CD4-positive, alpha-beta T cell treated with Interleukin-1 beta for 1 hour (primary cell): ENCODE data around the gene ARHGEF7.

Source experiments
- DNase-seq, 2 donors: peaks; one replicate each; pipeline ENCODE4 v3.0.0-alpha.2; 2020 to 2022

The ARHGEF7 gene

DNA sequence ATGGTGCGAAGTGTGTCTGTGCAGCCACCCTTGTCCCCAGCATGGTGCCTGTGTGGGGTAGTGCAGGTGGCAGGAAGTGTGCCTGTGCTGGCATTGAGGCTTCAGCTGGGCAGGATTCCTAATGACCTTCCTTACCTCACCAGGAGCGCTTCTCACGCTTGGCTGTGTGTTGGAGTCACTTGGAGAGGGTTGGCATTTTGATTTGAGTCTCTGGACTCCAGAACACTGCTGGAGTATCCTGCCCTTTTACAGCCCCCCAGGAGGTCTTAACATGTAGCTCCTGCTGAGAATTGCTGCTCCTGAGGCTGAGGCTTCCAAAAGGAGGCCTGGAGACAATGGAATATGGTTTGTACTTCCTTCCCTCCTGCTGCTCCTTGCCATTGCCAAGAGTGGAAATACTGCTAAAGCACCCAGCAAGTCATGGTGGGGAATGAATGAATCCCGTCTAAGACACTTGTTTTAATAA lies 87.1 kb downstream of the ARHGEF7 start:
- DNase-seq, result no peak

DNA sequence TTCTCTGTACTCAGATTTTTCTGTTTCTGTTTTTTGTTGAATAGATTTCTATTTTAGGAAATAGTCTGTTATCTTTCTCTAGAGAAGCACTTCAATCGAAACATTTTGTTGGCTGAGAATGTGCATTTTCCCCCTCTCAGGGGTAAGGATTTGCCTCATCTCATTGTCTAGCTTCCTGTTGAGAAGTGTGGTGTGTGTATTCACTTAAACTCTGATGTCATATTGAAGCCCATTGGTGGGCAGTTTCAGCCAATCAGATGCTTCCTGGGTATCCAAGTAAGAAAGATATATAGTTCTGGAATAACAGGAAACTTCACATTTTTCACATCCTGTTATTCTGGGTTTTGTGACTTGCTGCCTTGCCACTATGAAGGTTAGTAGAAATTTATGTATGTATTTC lies 87.6 kb downstream of the ARHGEF7 start:
- DNase-seq, result peak; percentile 26 to 30

DNA sequence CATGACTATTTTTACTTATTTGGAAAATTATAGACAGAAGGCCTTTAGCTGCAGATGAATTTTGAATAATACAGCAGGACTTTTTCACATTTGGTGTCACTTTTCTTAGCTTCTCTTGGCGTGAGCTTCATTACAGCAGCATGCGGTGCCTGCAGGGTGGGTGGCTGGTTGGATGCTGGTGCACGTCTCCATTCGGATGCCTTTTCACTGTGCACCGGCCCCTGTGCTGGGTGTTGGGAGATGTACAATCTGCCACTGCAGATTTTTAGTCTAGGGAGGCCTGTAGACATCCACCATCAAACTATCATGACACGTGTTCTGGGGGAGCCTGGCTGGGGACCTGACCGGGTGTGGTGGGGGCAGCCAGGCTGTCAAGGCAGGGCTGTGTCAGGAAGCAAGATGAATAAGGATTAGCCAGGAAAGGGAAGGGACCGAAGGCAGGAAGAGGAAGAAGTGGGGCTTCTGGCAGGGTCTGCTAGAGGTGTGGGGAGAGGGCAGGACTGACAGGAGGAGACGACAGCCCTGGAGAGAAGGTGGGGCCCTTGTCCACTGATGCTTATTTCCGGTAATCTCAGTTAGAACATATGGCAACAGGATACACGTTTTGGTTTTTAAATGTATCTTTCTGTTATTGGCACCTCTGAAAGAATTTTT lies 88.8 kb downstream of the ARHGEF7 start:
- no peak for DNase-seq

DNA sequence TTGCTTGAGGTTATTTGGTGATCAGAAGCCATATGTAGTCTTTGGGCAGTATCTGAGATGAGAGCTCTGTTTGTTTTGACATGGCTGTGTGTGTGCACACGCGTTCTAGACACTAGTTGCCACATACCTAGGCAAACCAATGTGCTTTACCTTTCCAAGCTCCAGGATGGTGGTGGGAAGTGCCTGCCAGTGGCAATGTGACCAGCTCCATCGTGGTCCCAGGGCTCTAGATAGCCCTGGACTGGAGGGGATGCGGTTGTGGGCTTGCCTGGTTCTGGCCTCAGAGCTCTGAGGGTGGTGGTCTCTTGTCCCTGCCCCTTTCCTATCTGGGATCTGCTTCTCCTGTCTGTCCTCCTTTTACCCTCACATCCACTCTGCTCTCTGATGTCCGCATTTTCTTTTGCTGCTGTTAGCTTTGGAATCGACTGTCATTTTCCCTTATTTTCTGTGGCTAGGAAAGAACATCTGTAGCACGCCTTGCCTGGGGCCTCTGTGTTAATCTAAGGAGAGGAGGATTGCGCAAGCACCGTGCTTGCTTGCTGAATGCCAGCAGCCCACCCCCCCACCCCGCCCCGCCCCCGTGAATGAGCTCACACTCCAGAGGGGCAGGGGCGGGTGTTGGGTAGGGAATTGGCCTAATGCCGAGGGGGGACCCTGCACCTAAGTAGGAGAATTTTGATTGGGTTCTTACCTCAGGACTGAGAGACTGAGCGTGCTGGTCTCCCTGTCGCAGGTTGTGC lies 89.5 kb downstream of the ARHGEF7 start:
- no peak for DNase-seq

DNA sequence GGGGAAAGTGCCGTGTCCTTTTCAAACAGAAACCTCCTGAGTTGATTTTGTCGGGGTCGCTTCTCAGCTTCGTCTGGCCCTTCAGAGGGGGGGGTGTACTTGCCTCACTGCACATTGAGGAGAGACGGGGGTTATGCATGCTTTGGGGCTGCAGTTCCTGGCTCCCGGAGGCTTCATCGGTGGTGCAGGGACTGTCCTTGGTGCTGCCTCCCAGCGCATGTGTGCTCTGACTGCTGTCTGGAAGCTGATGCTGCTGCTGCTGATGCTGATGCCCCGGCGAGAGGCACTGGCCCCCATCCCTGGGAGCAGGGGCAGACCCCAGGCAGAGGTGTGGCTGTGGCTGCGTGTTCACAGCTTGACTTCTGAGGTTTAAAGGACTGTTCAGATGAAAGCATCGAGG lies 91.0 kb downstream of the ARHGEF7 start:
- no peak for DNase-seq

DNA sequence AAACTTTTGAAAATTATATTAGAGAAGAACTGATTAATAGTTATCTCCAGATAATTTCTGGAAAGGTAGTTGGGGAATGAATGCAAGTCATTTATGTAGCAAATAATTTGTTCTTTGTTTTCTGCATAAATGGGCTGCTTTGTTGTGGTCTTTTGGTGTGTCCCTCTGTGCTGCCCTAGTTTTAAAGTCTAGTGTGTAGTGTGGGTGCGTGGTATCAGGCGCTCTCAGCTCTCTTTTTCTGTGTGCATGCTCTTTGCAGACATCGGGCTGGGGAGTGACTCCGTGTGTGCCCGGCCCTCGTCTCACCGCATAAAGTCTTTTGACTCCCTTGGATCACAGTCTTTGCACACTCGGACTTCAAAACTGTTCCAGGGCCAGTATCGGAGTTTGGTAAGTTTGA lies 94.5 kb downstream of the ARHGEF7 start:
- DNase-seq, result no peak

DNA sequence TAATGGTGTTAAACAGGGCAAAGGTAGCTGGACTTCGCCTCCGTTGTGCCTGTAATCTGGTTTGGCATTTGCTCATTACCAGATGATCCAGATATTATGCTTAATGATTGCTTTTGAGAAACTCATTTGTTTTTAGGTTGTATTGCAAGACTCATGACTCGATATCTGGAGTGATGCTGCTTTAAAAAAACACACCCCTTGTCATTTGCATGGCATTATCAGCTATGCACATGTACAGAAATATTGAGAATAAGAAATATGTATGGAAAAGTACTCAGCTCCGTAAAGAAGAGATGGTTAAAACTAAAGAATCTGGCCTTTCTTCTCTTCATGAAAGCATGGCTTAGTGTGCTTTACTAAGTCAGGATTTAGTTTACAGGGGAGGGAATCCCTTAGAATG lies 95.0 kb downstream of the ARHGEF7 start:
- no peak for DNase-seq

DNA sequence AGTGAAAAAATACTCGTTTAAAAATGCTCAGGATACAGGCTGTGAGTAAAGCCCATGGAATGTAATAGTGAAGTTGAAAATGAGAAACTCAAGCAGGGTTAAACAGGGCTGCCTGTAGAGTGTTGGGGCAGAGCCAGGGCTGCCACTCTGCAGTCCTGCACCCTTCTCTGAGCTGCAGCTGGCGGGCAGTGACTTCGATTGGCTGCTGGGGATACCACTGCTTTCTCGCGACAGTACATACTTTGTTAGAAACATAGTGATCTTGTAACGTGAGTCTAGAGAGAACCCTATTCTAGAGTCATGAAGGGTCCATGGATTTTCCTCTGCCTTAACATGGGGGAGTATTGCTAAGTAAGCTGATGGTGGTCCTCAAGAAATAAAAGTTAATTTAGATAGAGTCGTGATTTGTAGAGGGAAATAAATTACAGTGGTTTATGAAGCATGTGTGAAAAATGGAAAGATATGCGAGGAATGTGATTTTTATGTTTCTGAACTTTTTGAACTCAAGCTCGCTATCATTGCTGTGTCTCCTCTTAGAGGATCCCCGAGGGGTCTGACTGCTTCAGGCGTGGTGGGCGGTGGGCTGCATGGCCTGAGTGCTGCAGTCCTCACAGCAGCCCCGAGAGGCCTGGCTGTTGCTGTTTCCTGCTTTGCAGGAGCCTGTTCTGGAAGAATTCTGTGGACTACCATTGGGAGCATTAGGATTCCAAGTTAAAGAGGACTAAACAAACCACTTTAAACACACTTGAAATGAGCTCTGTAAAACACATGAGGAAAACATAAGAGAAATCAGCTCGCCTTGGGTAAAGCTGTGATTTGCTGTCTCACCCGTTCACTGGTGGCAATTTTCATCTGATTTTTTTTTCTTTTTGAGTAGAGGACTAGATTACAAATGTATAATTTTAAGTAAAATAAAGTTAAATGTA lies 95.7 kb downstream of the ARHGEF7 start:
- DNase-seq, result no peak

DNA sequence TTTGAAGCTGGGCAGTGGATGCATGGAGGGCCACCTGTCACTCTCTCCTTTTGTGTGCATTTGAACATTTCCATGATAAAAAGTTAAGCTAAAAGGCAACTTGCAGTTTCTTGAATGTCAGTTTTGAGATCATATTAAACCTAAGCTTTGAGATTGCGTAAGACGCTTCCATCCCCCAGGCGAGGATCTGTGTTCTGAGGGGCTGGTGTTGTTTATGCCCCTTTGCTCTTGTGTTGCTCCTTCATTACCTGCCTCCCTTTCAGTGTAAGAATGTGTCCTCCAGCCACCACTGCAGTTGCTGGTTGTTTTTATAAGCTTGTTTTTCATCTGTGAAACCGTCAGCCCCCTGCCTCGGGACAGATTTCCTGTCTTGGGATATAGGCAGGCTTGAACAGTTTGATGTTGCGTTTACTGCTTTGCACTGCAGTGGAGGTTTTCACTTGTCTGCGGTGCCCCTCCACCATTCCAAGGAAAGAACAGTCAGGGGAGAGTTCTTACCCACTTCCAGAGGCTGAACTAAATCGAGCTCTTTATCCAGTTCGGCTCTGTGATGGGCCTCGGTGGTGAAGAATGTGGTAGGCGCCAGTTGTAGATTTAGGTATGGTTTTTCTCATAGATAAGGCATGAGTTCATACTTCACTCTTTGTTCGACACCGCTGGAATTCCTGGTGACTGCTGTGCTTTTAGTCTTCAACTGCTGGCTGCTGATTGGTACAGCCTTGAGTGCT lies 96.8 kb downstream of the ARHGEF7 start:
- DNase-seq, result no peak

DNA sequence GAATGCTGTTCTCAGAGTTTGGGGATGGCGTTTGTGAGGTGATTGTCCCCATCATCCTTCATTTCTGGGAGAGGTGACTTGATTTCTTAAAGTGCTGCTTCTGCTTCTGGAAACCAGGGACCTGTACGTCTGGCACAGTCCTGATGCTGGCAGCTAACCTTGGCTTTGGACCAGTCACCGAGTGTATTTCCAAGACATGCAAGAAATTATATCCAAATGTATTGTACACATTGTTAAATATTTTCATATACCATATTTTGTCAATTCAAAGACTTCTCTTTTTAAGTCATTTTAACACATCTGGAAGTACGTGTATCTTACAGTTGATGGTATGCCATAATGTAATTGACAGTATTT lies 97.4 kb downstream of the ARHGEF7 start:
- DNase-seq, result no peak

DNA sequence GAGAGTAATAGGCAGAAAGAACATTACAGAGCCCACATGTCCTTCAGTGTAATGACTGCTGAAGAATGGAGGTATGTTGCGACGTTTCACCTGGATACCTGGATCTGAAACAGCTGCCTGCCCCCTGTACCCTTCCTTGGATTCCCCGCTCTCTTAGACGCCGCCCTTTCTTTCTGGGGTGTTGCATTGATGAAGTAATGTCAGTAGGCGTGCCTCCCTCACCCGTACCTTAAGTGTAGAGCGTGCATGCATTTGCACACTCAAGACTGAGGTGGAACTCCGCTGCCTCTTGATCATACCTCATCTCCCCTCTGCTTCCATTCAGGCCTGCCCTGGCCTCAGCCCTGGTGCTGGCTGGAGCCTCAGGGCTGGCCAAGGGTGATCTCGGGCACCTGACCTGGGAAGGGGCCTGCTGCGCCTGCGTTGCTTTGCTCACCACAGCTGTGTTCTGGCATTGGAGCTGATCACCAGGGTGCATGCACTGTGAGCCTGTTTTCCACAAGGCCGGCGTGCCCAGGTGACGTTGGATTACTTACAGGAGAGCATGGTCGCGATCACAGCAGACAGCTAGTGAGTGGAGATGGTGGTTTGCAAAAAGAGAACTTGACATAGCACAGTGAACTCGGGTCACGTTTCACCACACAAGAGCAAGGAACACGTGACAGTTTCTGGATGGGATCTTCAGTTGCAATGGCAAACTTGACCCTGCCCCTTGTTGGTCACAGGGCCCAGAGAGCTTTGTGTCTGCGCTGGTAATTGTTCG lies 99.0 kb downstream of the ARHGEF7 start:
- DNase-seq, result peak in 1 of 2 donors; percentile 7

DNA sequence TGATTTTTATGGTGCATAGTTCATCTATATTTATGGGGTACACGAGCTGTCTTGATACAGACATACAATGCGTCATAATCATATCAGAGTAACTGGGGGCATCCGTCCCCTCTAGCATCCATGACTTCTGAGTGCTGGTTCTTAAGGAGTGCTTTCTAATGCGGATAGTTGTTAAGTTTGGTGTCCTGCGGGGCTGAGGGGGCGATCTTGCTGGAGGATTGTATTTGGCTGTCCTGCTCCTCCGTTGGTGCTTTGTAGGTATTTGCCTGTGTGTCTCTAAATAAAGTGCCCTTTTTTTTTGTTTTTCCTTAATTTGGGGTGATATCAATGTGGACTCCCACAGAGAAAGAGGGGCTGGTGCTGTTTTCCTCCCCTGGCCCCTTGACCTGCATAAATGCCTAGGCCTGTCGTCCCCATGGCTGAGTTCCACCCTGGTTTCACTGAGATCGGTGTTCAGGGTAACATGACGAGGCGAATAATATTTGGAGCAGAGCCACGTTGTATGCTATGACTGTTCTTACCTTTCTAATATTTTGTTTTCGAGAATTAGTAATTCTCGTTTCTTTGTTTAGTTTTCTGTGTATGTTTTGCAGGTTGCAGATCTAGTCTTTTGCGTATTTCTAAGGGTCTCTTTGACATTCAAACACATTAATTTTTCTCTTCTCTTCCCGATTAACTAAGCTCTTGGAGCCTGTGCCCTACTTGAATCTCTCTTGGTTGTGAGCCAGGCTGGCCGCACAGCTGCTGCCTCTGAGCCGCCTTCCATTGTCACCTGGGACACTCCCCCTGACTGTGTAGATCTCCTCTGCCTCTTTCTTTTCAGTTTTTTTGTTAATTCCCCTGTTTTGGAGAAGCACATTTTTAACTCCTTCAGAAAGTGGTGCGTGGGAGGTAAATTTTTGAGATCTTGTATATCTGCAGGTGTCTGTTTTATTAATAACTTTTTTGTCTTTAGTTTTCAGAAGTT lies 100.3 kb downstream of the ARHGEF7 start:
- DNase-seq, result no peak

DNA sequence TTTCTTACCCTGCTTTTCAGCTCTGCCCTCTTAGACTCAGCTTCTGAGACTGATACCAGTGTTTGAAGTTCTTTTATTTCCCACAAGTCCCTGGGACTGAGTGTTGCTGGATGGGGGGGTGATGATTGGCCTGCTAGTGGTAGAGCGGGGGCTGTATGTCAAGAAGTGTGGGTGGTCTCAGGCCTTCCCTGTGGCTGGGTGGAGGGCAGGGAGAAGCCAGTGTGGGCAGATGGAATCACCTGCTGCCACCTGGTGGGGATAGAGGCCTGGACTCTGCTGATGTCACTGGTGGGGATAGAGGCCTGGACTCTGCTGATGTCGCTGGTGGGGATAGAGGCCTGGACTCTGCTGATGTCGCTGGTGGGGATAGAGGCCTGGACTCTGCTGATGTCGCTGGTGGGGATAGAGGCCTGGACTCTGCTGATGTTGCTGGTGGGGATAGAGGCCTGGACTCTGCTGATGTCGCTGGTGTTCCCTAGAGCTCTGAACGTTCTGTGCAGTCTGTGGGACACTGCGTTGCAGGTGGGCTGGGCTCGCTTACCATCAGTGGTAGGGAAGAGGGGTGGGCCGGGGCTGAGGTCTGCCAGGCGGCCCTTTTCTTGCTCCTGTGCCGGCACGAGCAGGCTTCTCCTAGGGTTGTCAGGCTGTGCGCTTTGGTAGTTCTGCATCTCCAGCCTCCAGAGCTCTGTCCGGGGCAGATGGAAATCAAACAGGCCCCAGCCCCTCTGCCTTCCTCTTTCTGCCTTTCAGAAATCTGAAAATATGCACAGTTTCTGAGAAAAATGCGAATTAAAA lies 101.3 kb downstream of the ARHGEF7 start:
- DNase-seq, result peak; percentile 30 to 34

DNA sequence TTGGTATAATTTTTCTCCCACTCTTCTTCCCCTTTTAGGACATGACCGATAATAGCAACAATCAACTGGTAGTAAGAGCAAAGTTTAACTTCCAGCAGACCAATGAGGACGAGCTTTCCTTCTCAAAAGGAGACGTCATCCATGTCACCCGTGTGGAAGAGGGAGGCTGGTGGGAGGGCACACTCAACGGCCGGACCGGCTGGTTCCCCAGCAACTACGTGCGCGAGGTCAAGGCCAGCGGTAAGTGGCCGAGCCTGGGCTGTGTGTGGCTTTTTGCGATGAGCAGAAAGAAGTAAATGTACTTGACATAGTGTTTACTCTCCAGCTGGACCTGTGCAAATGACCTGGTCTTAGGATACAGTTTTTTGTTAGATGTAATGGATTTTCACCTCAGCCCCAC lies 102.5 kb downstream of the ARHGEF7 start:
- DNase-seq, result no peak

DNA sequence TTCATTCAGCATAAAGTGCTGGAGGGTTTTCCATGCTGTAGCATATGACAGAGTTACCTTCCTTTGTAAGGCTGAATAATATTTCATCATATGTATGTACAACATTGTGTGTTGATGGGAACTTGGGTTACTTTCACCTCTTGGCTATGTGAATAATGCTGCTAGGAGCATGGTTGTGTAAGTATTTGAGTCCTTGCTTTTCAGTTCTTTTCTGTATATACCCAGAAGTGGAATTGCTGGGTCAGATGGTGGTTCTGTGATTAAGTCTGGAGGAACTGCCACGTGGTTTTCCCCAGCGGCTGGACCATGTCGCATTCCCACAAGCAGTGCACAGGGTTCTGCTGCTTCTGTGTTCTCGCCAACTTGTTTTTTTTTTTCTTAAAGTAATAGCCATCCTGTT lies 104.2 kb downstream of the ARHGEF7 start:
- DNase-seq, result no peak

DNA sequence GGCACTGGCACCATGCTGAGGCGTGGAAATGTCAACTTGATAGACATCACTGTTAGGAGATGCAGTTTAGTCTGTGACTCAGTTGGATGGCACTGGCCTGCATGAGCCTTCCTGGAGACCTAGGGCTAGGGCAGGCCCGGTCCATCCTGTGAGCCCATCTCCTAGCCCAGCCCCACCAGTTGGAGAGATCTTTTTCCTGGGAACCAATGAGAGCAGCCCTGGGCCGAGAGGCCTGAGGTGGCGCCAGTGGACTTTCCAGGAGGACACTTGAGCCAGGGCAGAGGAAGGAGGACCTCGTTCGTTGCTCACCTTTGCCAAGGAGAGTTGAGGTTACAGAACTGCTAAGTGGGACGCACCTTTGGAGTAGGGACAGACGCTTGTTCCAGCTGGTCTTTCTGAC lies 104.8 kb downstream of the ARHGEF7 start:
- DNase-seq, result no peak

DNA sequence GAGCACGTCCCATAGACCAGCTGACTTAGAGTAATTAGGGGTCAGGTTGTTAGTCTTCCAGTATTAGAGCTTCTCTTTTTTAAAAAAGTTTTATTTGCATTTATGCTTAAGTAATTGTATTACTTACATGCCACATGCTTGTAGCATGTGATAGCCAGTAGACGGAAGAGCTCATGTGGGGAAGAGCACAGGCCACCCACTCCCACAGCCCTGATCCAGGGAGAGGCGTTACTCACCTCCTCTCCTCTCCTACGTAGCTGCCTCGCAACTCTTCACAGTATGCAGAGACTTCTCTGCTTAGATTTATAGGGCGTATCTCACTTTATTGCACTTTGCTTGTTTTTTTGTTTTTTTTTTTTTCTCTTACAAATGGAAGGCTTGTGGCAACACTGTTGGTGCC lies 110.1 kb downstream of the ARHGEF7 start:
- DNase-seq, result no peak

DNA sequence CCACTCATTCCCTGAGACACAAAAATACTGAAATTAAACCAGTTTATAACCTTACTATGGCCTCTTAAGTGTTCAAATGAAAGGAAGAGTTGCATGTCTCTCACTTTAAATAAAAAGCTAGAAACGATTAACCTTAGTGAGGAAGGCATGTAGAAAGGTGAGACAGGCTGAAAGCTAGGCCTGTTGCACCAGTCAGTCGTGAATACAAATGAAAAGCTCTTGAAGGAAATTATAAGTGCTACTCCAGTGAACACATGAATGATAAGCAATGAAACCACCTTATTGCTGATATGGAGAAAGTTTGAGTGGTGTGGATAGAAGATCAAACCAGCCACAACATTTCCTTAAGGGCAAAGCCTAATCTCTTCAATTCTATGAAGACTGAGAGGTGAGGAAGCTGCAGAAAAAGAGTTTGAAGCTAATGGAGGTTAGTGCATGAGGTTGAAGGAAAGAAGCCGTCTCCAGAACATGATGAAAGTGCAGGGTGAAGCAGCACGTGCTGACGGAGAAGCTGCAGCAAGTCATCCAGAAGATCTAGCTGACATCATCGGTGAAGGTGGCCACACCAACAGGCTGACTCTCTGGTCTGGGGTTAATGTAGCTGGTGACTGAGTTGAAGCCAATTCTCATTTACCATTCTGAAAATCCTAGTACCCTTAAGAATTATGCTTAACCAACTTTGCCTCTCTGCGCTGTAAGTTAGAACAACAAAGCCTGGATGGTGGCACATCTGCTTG lies 110.9 kb downstream of the ARHGEF7 start:
- no peak for DNase-seq

DNA sequence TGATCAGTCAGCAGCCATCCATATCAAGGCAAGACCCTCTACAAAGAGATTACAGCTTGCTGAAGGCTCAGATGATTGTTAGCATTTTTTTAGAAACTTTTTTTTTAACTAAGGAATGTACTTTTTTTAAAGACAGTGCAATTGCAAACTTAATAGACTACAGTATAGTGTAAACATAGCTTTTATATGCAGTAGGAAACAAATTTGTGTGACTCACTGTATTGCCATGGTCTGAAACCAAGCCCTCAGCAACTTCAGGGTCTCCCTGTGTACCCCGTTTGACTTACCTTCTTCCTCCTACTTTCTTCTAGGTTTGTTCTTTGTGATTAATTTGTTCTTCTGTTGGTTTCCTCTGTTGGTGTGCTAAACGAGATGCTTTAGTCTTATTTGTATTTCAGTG lies 112.3 kb downstream of the ARHGEF7 start:
- no peak for DNase-seq
